AG10803 (cell line): ENCODE data around the gene SYTL1.

Experiments used
- DNase-seq: peaks from one replicate; pipeline ENCODE4 v3.0.0; 2010; ENCODE audit warnings: low read depth
- H3K4me3 ChIP-seq: 2 replicates; pipeline ENCODE4 v1.5.1; 2011; ENCODE audit warnings: mild to moderate bottlenecking, low read length, control low read depth
- TF ChIP-seq, protein P1 (sequence below): conservative IDR thresholded peaks from 2 replicates; pipeline ENCODE4 v1.5.1; 2011; ENCODE audit warnings: mild to moderate bottlenecking, low read length, control low read depth, inconsistent platforms

The SYTL1 gene

DNA sequence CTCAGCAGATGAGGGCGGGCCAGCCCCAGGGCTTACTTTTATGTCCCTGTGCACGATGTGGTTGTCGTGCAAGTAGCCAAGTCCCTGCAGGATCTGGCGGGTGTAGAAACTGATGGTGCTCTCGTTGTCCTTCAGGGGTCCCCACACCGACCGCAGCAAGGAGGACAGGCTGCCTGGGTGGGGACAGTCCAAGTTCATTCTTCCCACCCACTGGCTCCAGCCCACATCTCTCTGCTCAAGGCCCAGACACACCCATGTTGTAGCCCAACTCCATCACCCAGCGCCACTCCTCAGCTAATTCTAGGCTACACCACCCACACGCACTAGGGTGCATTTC lies 18.0 kb downstream of the SYTL1 start:
- H3K4me3 ChIP-seq = no peak overlapping the region
- no peak for DNase-seq
- TF ChIP-seq, protein P1, sequence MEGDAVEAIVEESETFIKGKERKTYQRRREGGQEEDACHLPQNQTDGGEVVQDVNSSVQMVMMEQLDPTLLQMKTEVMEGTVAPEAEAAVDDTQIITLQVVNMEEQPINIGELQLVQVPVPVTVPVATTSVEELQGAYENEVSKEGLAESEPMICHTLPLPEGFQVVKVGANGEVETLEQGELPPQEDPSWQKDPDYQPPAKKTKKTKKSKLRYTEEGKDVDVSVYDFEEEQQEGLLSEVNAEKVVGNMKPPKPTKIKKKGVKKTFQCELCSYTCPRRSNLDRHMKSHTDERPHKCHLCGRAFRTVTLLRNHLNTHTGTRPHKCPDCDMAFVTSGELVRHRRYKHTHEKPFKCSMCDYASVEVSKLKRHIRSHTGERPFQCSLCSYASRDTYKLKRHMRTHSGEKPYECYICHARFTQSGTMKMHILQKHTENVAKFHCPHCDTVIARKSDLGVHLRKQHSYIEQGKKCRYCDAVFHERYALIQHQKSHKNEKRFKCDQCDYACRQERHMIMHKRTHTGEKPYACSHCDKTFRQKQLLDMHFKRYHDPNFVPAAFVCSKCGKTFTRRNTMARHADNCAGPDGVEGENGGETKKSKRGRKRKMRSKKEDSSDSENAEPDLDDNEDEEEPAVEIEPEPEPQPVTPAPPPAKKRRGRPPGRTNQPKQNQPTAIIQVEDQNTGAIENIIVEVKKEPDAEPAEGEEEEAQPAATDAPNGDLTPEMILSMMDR = no peak

DNA sequence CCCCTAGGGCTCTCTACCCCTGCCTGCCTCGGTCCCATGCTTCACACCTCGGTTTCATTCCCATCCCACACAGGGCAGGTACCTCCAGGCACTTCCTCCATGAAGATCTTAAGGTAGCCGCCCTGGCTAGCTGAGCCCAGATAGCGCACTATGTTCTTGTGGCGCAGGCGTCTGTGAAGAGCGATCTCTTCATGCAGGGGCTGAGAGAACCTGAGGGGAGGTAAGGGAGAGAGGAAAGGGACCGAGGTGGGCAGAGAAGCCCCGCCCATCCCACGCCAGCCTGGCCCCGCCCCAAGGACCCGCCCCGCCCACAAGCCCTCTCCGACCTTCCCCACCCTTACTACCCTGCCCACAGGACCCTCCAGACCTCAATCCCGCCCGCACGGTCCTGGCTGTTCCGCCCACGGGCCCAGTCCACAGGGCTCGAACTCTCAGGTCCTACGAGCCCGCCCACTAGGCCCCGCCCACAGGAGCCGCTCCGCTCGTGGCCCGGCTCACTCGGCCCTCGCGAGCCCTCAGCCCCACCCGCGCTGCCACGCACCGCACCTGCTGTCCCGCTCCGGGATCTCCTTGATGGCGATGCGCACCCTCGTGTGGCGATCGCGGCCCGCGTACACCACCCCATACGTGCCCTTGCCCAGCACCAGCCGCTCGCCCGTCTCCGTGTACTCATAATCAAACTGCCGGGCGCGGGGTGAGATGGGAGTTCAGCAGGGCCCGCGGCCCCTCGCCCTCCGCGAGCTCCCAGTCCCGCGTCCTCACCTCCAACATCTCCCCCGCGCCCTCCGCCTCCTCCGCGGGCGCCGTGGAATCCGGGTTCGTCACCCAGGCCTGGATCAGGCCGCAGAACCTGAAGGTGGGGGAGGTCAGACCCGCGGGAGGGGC lies 18.6 kb downstream of the SYTL1 start:
- no peak overlapping the region for H3K4me3 ChIP-seq
- TF ChIP-seq, protein P1 = no peak
- DNase-seq = no peak

DNA sequence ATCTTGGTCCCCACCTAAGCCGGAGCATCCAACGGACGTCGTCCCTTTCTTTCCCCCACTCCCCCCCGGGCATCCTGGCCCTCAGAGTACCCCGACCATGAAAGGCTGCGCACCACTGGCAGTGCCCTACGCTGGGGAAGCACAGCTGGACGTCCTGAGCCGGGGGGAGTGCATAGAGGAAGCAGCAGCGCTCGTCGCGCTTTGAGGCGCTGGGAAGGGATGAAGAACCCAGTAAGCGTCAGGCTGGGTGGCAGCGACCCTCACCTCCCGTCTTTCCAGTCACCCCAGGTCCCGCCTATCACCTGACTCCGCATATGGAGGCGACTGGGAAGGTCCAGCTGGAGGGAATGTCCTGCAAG lies 19.2 kb downstream of the SYTL1 start:
- TF ChIP-seq, protein P1 = no peak
- no peak for DNase-seq
- no peak overlapping the region for H3K4me3 ChIP-seq

DNA sequence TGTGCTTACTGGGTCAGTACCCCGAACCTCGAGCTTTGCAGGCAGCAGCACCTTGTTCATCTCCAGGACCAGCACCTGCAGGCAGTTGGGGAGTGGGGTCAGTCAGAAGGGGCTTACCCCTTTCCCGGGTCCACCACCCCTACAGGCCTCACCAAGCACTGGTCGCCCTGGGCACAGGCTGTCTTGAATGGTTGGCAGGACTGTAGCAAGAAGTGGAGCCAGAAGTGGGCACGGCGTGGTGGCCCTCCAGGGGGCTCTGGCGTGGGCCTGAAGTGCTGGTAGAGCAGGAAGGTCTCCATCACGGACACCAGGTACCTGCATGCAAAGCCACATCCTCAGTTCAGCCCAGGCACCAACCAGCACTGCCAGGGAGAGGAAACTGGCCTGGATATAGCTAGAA lies 19.7 kb downstream of the SYTL1 start:
- H3K4me3 ChIP-seq = no peak overlapping the region
- TF ChIP-seq, protein P1 = no peak

DNA sequence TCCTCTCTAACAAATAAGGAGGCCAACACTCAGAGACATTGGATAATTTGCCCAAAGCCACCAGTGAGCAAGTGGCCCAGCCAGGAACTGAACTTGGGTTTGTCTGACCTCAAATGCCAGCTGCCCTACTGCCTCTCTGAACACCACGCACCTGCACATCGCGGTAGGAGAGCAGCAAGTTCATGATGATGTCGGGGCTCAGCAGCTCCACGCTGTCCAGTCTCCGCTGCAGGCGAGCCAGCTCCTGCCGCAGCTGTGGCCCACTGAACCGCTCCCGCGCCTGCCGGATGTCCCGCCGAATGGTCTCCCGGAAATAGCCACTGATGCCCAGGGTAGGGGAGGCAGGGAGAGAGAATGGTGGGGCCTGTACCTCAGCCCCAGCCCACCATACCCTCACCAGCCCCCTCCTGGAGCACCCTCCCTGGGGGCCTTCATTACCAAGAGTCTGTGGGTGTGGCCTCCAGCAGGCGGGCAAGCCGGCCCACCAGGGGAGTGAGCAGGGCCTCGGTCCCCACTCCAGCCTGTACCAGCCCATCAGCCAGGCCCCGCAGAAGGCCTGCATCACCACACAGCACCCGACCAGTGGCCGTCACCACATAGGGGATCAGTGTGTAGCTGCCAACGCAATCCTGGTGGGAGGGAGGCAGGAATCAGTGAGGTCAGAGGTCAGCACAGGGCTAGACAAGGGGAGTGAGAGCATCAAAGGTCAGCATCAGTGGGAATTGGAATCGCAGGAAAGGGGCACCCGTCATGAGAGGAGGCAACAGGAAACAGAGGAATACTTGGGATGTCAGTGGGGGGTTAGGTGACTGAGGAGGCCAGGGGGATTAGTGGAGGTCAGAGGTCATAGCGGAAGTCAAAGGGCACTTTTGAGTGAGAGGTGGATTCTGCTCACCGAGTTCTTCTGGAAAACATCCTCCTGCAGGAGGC lies 22.2 kb downstream of the SYTL1 start:
- no peak overlapping the region for H3K4me3 ChIP-seq
- TF ChIP-seq, protein P1 = no peak
- DNase-seq = no peak

More for the DNA sequence above, 19.7 kb downstream of the SYTL1 start:
- DNase-seq = no peak

DNA sequence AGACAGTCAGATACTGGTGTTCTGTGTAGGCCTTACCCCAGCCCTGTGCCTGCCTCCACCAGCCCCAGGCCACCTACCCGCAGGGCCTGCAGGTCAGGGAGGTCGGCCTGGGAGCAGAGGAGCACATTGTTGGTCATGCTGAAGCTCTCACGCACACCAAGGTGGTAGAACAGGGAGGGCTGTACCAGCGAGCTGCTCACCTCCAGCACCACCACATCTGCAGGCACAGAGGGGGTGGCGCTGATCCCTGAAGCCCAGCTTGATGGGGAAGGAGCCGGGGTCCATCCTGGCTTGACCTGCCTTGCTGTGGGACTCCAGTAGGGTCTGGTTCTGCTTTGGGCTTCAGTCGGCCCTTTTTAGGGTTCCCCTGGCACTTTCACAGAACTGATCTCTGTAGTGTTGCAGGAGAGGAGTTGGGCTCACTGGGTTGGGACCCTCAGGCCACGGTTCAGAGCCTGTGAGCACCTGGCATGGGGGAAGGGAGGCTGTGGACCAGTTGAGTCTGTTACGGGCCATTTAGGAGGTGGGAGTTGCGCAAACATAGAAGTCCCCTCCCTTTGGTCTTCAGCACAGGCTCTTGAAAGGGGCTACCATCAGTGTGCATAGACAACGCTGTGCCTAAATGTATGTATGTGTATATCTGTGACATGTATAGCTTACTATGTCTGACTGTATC lies 23.0 kb downstream of the SYTL1 start:
- TF ChIP-seq, protein P1 = no peak
- DNase-seq = no peak
- H3K4me3 ChIP-seq = peak overlapping the region; percentile 63
